ENCODE data around the gene ARHGEF25. TPM values are rescaled to one million over a fixed set of nuclear protein-coding genes. Genes with fewer than 3 reads are reported as not detected.

The ARHGEF25 gene
- total and polyA plus RNA-seq, 2 of the 13 experiments (the other 11 are each of a cell fraction or from before 2014, with no cell fraction given) = 11.5 to 12.5 TPM

GRCh38 chr12:57632958-57633840 lies 22.0 kb downstream of the ARHGEF25 start, which contains the start of gene B4GALNT1 (continued):
- TF ChIP-seq ELF4 (CRISPR knock-in tag; IDR thresholded peaks at IDR 0.05; ENCODE audit: borderline replicate concordance) (no peak), ZNF33B (CRISPR knock-in tag; IDR thresholded peaks at IDR 0.05) (no peak), ZNF782 (CRISPR knock-in tag; IDR thresholded peaks at IDR 0.05; ENCODE audit: borderline replicate concordance) (0 out of 2 replicates have a peak, but pooled peaks have one; percentile 42), FOXP1 (IDR thresholded peaks at IDR 0.05) (no peak), FOXP1 (CRISPR knock-in tag; IDR thresholded peaks at IDR 0.05) (no peak), ZNF784 (CRISPR knock-in tag; IDR thresholded peaks at IDR 0.05; ENCODE audit: borderline replicate concordance) (0 out of 2 replicates have a peak, but pooled peaks have one; percentile 44), SIX4 (CRISPR knock-in tag; IDR thresholded peaks at IDR 0.05) (0 out of 2 replicates have a peak, but pooled peaks have one; percentile 22), THAP11 (CRISPR knock-in tag; IDR thresholded peaks at IDR 0.05) (peak; percentile 61), KLF11 (CRISPR knock-in tag; IDR thresholded peaks at IDR 0.05) (no peak), BCL3 (CRISPR knock-in tag; IDR thresholded peaks at IDR 0.05) (peak; percentile 91), NFE2L1 (CRISPR knock-in tag; IDR thresholded peaks at IDR 0.05; ENCODE audit: borderline replicate concordance) (no peak), ZNF761 (CRISPR knock-in tag; conservative IDR thresholded peaks at IDR 0.05) (0 out of 2 replicates have a peak, but pooled peaks have one; percentile 41), GATAD1 (CRISPR knock-in tag; IDR thresholded peaks at IDR 0.05) (peak; percentile 33; the same call in 1 of the 2 replicates), ZFP36L2 (CRISPR knock-in tag; IDR thresholded peaks at IDR 0.05) (no peak), CBX5 (CRISPR knock-in tag; IDR thresholded peaks at IDR 0.05; ENCODE audit: borderline replicate concordance) (peak; percentile 45; the same call in 1 of the 2 replicates), DNMT3B (CRISPR knock-in tag; conservative IDR thresholded peaks at IDR 0.05) (no peak), CEBPZ (IDR thresholded peaks at IDR 0.05; ENCODE audit: low read length) (no peak), ZNF451 (CRISPR knock-in tag; IDR thresholded peaks at IDR 0.05) (no peak), CENPX (CRISPR knock-in tag; IDR thresholded peaks at IDR 0.05) (no peak), ZNF503 (CRISPR knock-in tag; IDR thresholded peaks at IDR 0.05) (0 out of 2 replicates have a peak, but pooled peaks have one; percentile 30), XRCC5 (optimal IDR thresholded peaks at IDR 0.05; ENCODE audit: low read length) (peak; percentile 89), ZNF441 (CRISPR knock-in tag; IDR thresholded peaks at IDR 0.05; ENCODE audit: borderline replicate concordance) (peak; percentile 95), ZFP36 (IDR thresholded peaks at IDR 0.05; ENCODE audit: borderline replicate concordance, low read depth, low read length, partially characterized antibody) (no peak)
